Type B pancreatic cell (in vitro differentiated cells): ENCODE data around the gene OPN1SW. TPM values are rescaled to one million over a fixed set of nuclear protein-coding genes. Genes with fewer than 3 reads are reported as not detected.

ENCODE experiments used
- DNase-seq: peaks from one replicate; pipeline ENCODE4 v3.0.0; 2021; ENCODE audit warnings: mixed read lengths; ENCODE audit not compliant: unreplicated experiment; ENCODE audit errors: extremely low spot score
- H3K27ac Mint-ChIP-seq: 2 replicates; pipeline ENCODE4 v1.8.0; 2021; ENCODE audit warnings: mild to moderate bottlenecking, mixed read lengths
- H3K27me3 Mint-ChIP-seq: 2 replicates; pipeline ENCODE4 v1.8.0; 2021; ENCODE audit warnings: mixed read lengths
- H3K36me3 Mint-ChIP-seq: 2 replicates; pipeline ENCODE4 v1.8.0; 2021; ENCODE audit warnings: mixed read lengths
- H3K4me1 Mint-ChIP-seq: one replicate; pipeline ENCODE4 v1.8.0; 2021; ENCODE audit warnings: mixed read lengths; ENCODE audit not compliant: unreplicated experiment
- H3K4me3 Mint-ChIP-seq: 2 replicates; pipeline ENCODE4 v1.8.0; 2021; ENCODE audit warnings: mild to moderate bottlenecking, mixed read lengths
- H3K9me3 Mint-ChIP-seq: 2 replicates; pipeline ENCODE4 v1.8.0; 2021; ENCODE audit warnings: mixed read lengths
- total RNA-seq: library from RNA; stranded (reverse); gene quantifications from 2 replicates; pipeline ENCODE4 v1.2.1, GENCODE V29; 2021; ENCODE audit warnings: low replicate concordance
- TF ChIP-seq, protein P1 (sequence below): fragments of 200-600 bp; sonication (generic); conservative IDR thresholded peaks from 2 replicates; pipeline ENCODE4 v1.5.0; 2021; ENCODE audit warnings: antibody characterized with exemption, mild to moderate bottlenecking

Gene OPN1SW
- total RNA-seq, 1 donor from 2014 or later = not detected

- Mint-ChIP-seq H3K27ac (no peak overlapping the region), H3K4me3 (no peak overlapping the region), H3K9me3 (no peaks in the 10 kb centered on the region), H3K36me3 (peaks cover 56% of the 10 kb centered on the region), H3K27me3 (no peaks in the 10 kb centered on the region), H3K4me1 (no peaks in the 10 kb centered on the region)
- TF ChIP-seq, protein P1, sequence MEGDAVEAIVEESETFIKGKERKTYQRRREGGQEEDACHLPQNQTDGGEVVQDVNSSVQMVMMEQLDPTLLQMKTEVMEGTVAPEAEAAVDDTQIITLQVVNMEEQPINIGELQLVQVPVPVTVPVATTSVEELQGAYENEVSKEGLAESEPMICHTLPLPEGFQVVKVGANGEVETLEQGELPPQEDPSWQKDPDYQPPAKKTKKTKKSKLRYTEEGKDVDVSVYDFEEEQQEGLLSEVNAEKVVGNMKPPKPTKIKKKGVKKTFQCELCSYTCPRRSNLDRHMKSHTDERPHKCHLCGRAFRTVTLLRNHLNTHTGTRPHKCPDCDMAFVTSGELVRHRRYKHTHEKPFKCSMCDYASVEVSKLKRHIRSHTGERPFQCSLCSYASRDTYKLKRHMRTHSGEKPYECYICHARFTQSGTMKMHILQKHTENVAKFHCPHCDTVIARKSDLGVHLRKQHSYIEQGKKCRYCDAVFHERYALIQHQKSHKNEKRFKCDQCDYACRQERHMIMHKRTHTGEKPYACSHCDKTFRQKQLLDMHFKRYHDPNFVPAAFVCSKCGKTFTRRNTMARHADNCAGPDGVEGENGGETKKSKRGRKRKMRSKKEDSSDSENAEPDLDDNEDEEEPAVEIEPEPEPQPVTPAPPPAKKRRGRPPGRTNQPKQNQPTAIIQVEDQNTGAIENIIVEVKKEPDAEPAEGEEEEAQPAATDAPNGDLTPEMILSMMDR = no peak
- DNase-seq = no peak
These were observed 5.4 kb downstream of the OPN1SW start for GRCh38 chr7:128770233-128770632.

GRCh38 chr7:128767475-128768110 lies 8.0 kb downstream of the OPN1SW start:
- DNase-seq = no peak
- H3K9me3 Mint-ChIP-seq = no peaks in the 10 kb centered on the region
- TF ChIP-seq, protein P1 = no peak
- H3K4me1 Mint-ChIP-seq = no peaks in the 10 kb centered on the region
- H3K27ac Mint-ChIP-seq = no peak overlapping the region
- peaks cover 45% of the 10 kb centered on the region for H3K36me3 Mint-ChIP-seq
- H3K4me3 Mint-ChIP-seq = no peak overlapping the region
- no peaks in the 10 kb centered on the region for H3K27me3 Mint-ChIP-seq

DNA sequence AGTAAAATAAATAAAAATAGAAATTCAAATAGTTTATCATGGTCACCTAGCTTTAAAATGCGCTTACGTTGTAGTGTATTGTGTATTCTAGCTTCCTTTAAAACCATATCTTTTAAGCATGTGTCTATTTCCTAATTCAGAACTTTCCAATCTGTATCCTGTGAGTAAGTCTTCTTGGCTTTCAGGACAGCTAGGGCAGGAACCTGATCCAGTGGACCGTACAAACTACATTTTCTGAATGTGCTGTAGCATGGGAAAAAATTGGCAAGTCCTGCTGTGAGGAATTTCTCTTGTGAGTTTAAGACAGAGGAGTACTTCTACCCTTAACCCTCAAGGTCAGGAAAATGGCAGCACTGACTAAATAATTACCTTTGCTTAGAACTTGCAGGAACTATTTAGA lies 12.1 kb downstream of the OPN1SW start:
- TF ChIP-seq, protein P1 = no peak
- H3K4me3 Mint-ChIP-seq = no peak overlapping the region
- peaks cover 29% of the 10 kb centered on the region for H3K36me3 Mint-ChIP-seq
- no peak for DNase-seq
- H3K4me1 Mint-ChIP-seq = no peaks in the 10 kb centered on the region
- no peaks in the 10 kb centered on the region for H3K27me3 Mint-ChIP-seq
- H3K9me3 Mint-ChIP-seq = no peaks in the 10 kb centered on the region
- no peak overlapping the region for H3K27ac Mint-ChIP-seq

DNA sequence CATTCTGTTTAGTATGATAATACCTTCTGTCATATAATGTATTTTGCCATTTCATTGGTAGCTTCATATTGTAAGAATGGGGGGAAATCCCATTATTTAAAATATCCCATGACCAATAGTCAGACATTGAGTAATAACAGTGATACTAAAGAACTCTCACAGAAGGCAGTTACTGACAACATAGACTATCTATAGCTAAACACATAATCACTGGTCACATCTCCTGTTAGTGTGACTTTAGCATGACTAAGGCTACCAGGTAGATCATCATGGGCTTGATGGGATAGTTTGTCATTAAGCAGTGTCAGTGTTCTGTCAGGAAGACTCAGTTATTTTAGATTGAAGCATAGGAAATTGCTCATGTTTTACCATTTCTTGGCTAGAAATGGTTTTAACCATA lies 16.4 kb downstream of the OPN1SW start:
- H3K4me3 Mint-ChIP-seq = no peak overlapping the region
- peaks cover 27% of the 10 kb centered on the region for H3K36me3 Mint-ChIP-seq
- DNase-seq = no peak
- TF ChIP-seq, protein P1 = no peak
- no peaks in the 10 kb centered on the region for H3K4me1 Mint-ChIP-seq
- no peaks in the 10 kb centered on the region for H3K9me3 Mint-ChIP-seq
- no peak overlapping the region for H3K27ac Mint-ChIP-seq
- no peaks in the 10 kb centered on the region for H3K27me3 Mint-ChIP-seq

- Mint-ChIP-seq H3K4me1 (no peaks in the 10 kb centered on the region), H3K9me3 (no peaks in the 10 kb centered on the region), H3K36me3 (peaks cover 30% of the 10 kb centered on the region), H3K27ac (no peak overlapping the region), H3K4me3 (no peak overlapping the region), H3K27me3 (no peaks in the 10 kb centered on the region)
- no peak for DNase-seq
- TF ChIP-seq, protein P1 = no peak
These were observed 17.0 kb downstream of the OPN1SW start for GRCh38 chr7:128758553-128758952.
